Right lung (tissue), 10 donors: ENCODE measurements around the gene PHF23. TPM values are rescaled to one million over a fixed set of nuclear protein-coding genes. Genes with fewer than 3 reads are reported as not detected.

Source experiments
- DNase-seq, 2 donors: peaks; one replicate each; pipeline ENCODE4 v3.0.0-alpha.2; 2013
- long read RNA-seq, 8 donors: transcript quantifications; one replicate each; lab custom pipeline, GENCODE V29; 2026
- polyA plus RNA-seq, 5 donors: library from polyadenylated mRNA; unstranded; fragments of 120-200 nt; gene quantifications; one replicate each; pipeline versions ENCODE4 v1.2.1 to v1.2.3, GENCODE V29; 2013; ENCODE audit warnings: inconsistent platforms in 1 of 5, low replicate concordance in 1 of 5; ENCODE audit not compliant: insufficient read length in 5 of 5, insufficient read depth in 1 of 5

PHF23 gene
- polyA plus RNA-seq = 10 to 100 TPM; 32.7 to 58.8 (median 46.7) TPM
- long read RNA-seq, donor 1, transcript PHF23-201 (5 exons, 2,037 nt) = major isoform, 10 of 65 reads
- long read RNA-seq, donor 1, partial matches to known transcripts = 51 of 65 reads
- long read RNA-seq, donor 1, other reads (novel, unspliced or antisense) = 0 of 65 reads
- long read RNA-seq, donor 2, transcript PHF23-201 (5 exons, 2,037 nt) = major isoform, 8 of 17 reads
- long read RNA-seq, donor 2, partial matches to known transcripts = 8 of 17 reads
- long read RNA-seq, donor 2, other reads (novel, unspliced or antisense) = 0 of 17 reads
- long read RNA-seq, donor 3, transcript PHF23-201 (5 exons, 2,037 nt) = major isoform, 5 of 43 reads
- long read RNA-seq, donor 3, partial matches to known transcripts = 37 of 43 reads
- long read RNA-seq, donor 3, other reads (novel, unspliced or antisense) = 0 of 43 reads
- long read RNA-seq, donor 4, transcript PHF23-201 (5 exons, 2,037 nt) = major isoform, 5 of 23 reads
- long read RNA-seq, donor 4, partial matches to known transcripts = 15 of 23 reads
- long read RNA-seq, donor 4, other reads (novel, unspliced or antisense) = 0 of 23 reads
- long read RNA-seq, donor 5, transcript PHF23-201 (5 exons, 2,037 nt) = major isoform, 12 of 55 reads
- long read RNA-seq, donor 5, partial matches to known transcripts = 39 of 55 reads
- long read RNA-seq, donor 5, other reads (novel, unspliced or antisense) = 0 of 55 reads
- long read RNA-seq, donor 6, transcript PHF23-201 (5 exons, 2,037 nt) = major isoform, 6 of 35 reads
- long read RNA-seq, donor 6, partial matches to known transcripts = 25 of 35 reads
- long read RNA-seq, donor 6, other reads (novel, unspliced or antisense) = 0 of 35 reads
- long read RNA-seq, donor 7, transcript PHF23-201 (5 exons, 2,037 nt) = major isoform, 13 of 33 reads
- long read RNA-seq, donor 7, partial matches to known transcripts = 18 of 33 reads
- long read RNA-seq, donor 7, other reads (novel, unspliced or antisense) = 0 of 33 reads
- long read RNA-seq, donor 8, partial matches to known transcripts = 11 of 15 reads
- long read RNA-seq, donor 8, other reads (novel, unspliced or antisense) = 0 of 15 reads

GRCh38 chr17:7239091-7240027, at the start of gene PHF23:
PHF23 (minus strand) TSS chr17:7239457; CDS start chr17:7239279, 178 bp downstream.
- DNase-seq = peak; percentile 99 to 100

GRCh38 chr17:7285679-7286078, 46.4 kb upstream of the PHF23 start:
- DNase-seq = no peak

GRCh38 chr17:7284911-7285310, 45.7 kb upstream of the PHF23 start:
- DNase-seq = no peak

- no peak for DNase-seq
Measured at GRCh38 chr17:7283471-7284216, 44.4 kb upstream of the PHF23 start.

GRCh38 chr17:7282752-7283321, 43.6 kb upstream of the PHF23 start:
- no peak for DNase-seq

- peak in 1 of 2 donors; percentile 33 for DNase-seq
Measured at GRCh38 chr17:7281953-7282751, 42.9 kb upstream of the PHF23 start.

GRCh38 chr17:7281074-7281952, 42.1 kb upstream of the PHF23 start, which contains the start of gene SLC2A4:
SLC2A4 (plus strand) TSS chr17:7281718; CDS start chr17:7281935, 217 bp downstream.
- DNase-seq = peak; percentile 87 to 89

GRCh38 chr17:7280519-7281073, 41.3 kb upstream of the PHF23 start:
- DNase-seq = peak; percentile 76 to 82

GRCh38 chr17:7279448-7279847, 40.2 kb upstream of the PHF23 start:
- DNase-seq = no peak

- no peak for DNase-seq
Measured at GRCh38 chr17:7266784-7267183, 27.5 kb upstream of the PHF23 start.

- no peak for DNase-seq
Measured at GRCh38 chr17:7263801-7264078, 24.5 kb upstream of the PHF23 start.

GRCh38 chr17:7262935-7263800, 23.9 kb upstream of the PHF23 start:
- DNase-seq = peak; percentile 27 to 28

GRCh38 chr17:7262192-7262934, 23.1 kb upstream of the PHF23 start, which contains the start of gene CLDN7:
CLDN7 (minus strand) TSS chr17:7262478; CDS start chr17:7262043, 435 bp downstream.
- peak; percentile 73 to 81 for DNase-seq

GRCh38 chr17:7261379-7262191, 22.3 kb upstream of the PHF23 start:
- no peak for DNase-seq
